Vagina (tissue), 2 donors: ENCODE data around the gene SLC36A2.

Experiments used
- POLR2A ChIP-seq, 2 donors: fragments of 450-650 bp; IDR thresholded peaks; one replicate each; pipeline ENCODE4 v1.6.1; 2017; ENCODE audit warnings: antibody characterized with exemption in 2 of 2, mild to moderate bottlenecking in 2 of 2, moderate library complexity in 2 of 2
- POLR2AphosphoS5 ChIP-seq, 2 donors: sonication (generic); formaldehyde crosslinking; IDR thresholded peaks; one replicate each; pipeline ENCODE4 v1.9.0; 2017; ENCODE audit warnings: antibody characterized with exemption in 2 of 2, mild to moderate bottlenecking in 2 of 2, low read depth in 1 of 2; ENCODE audit not compliant: insufficient read depth in 1 of 2
- TF ChIP-seq, protein P1 (sequence below), 3 experiments: fragments of 450-650 bp in 2 of 3; fragments of 200-600 bp in 1 of 3; sonication (generic) in 1 of 3; IDR thresholded peaks; one replicate each; pipeline ENCODE4 v1.5.1; 2017 to 2019; ENCODE audit warnings: antibody characterized with exemption in 3 of 3, mild to moderate bottlenecking in 2 of 3, moderate library complexity in 2 of 3

GRCh38 chr5:151320481-151320880 lies 26.9 kb downstream of the SLC36A2 start:
- TF ChIP-seq, protein P1, sequence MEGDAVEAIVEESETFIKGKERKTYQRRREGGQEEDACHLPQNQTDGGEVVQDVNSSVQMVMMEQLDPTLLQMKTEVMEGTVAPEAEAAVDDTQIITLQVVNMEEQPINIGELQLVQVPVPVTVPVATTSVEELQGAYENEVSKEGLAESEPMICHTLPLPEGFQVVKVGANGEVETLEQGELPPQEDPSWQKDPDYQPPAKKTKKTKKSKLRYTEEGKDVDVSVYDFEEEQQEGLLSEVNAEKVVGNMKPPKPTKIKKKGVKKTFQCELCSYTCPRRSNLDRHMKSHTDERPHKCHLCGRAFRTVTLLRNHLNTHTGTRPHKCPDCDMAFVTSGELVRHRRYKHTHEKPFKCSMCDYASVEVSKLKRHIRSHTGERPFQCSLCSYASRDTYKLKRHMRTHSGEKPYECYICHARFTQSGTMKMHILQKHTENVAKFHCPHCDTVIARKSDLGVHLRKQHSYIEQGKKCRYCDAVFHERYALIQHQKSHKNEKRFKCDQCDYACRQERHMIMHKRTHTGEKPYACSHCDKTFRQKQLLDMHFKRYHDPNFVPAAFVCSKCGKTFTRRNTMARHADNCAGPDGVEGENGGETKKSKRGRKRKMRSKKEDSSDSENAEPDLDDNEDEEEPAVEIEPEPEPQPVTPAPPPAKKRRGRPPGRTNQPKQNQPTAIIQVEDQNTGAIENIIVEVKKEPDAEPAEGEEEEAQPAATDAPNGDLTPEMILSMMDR (IDR thresholded peaks at IDR 0.05), result no peak
- TF ChIP-seq POLR2A (IDR thresholded peaks at IDR 0.05), result no peak
- TF ChIP-seq POLR2AphosphoS5 (IDR thresholded peaks at IDR 0.05; ENCODE audit: insufficient read depth in 1 of 2, low read depth in 1 of 2), result no peak
